Activated B cell treated with CpG ODN at 0.5 μM for 24 hours (primary cell): ENCODE data around the gene RCAN1. TPM values are rescaled to one million over a fixed set of nuclear protein-coding genes. Genes with fewer than 3 reads are reported as not detected.
"Not testable (repeated sequence)": the region's sequence is repeated elsewhere in the genome, so short reads cannot be mapped to it uniquely, and the experiment has no call there.

ENCODE experiments used
- ATAC-seq: fragments of 200-7000 bp; cut with Tn5 transposase; one replicate; pipeline ENCODE4 v1.10.0; 2021; ENCODE audit warnings: low read depth, mild to moderate bottlenecking, moderate library complexity
- CTCF ChIA-PET: fragments of 350-600 bp; sonication (Branson Sonifier 250); formaldehyde crosslinking; loops from one replicate; lab custom pipeline; 2021; ENCODE audit warnings: antibody characterized with exemption; lab: Charles Lee
- POLR2A ChIA-PET: fragments of 350-600 bp; sonication (Branson Sonifier 250); formaldehyde crosslinking; loops from one replicate; lab custom pipeline; 2021; ENCODE audit warnings: antibody characterized with exemption; lab: Charles Lee
- DNase-seq: peaks from one replicate; pipeline ENCODE4 v3.0.0; 2022
- H3K27ac Mint-ChIP-seq: one replicate; pipeline ENCODE4 v1.8.0; 2020; ENCODE audit warnings: mixed read lengths
- H3K27me3 Mint-ChIP-seq: one replicate; pipeline ENCODE4 v1.8.0; 2021; ENCODE audit warnings: mixed read lengths
- H3K36me3 Mint-ChIP-seq: one replicate; pipeline ENCODE4 v1.8.0; 2021; ENCODE audit warnings: low read depth, mixed read lengths
- H3K4me1 Mint-ChIP-seq: one replicate; pipeline ENCODE4 v1.8.0; 2021; ENCODE audit warnings: mixed read lengths
- H3K4me3 Mint-ChIP-seq: one replicate; pipeline ENCODE4 v1.8.0; 2020; ENCODE audit warnings: mild to moderate bottlenecking, mixed read lengths
- H3K9me3 Mint-ChIP-seq: one replicate; pipeline ENCODE4 v1.8.0; 2020; ENCODE audit warnings: mixed read lengths
- intact Hi-C: fragments of 100-400 bp; cut with micrococcal nuclease; formaldehyde crosslinking; loops from one replicate; pipeline ENCODE4 v1.15.1; 2024
- total RNA-seq: library from RNA; stranded (reverse); gene quantifications from 2 replicates; pipeline ENCODE4 v1.2.3, GENCODE V29; 2022
- TF ChIP-seq, protein P1 (sequence below): fragments of 200-600 bp; IDR thresholded peaks from one replicate; pipeline ENCODE4 v1.8.0; 2022; ENCODE audit warnings: antibody characterized with exemption, mild to moderate bottlenecking

RCAN1 gene
- total RNA-seq, 1 donor from 2014 or later: 5.8 TPM

DNA sequence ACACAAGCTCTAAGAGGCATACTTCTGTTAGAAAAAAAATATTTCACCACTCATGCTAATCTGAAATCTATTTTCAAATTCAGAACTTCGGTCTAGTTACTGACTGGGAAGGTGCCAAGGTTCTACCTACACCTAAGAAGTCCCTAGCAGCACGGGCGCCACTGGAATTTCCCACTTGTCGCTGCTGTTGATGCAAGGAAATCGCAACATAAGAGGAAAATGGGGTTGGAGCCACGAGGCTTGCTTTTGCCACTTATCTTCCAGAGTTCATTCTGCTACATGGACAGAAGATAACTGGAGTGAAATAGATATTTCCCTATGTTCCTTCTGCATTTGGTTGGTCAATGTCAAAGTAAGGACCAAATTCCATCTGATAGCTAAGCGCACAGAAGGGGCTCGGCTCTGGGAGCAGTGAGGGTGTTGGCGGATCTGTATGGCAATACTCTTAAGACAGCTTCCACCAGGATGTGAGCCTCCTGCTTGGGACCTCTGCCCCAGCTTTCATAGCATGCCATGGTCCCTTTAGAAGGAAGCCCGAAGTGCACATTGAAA lies 47.2 kb downstream of the RCAN1 start:
- DNase-seq: no peak
- CTCF ChIA-PET: no interaction called here
- TF ChIP-seq, protein P1, sequence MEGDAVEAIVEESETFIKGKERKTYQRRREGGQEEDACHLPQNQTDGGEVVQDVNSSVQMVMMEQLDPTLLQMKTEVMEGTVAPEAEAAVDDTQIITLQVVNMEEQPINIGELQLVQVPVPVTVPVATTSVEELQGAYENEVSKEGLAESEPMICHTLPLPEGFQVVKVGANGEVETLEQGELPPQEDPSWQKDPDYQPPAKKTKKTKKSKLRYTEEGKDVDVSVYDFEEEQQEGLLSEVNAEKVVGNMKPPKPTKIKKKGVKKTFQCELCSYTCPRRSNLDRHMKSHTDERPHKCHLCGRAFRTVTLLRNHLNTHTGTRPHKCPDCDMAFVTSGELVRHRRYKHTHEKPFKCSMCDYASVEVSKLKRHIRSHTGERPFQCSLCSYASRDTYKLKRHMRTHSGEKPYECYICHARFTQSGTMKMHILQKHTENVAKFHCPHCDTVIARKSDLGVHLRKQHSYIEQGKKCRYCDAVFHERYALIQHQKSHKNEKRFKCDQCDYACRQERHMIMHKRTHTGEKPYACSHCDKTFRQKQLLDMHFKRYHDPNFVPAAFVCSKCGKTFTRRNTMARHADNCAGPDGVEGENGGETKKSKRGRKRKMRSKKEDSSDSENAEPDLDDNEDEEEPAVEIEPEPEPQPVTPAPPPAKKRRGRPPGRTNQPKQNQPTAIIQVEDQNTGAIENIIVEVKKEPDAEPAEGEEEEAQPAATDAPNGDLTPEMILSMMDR: no peak
- no peaks in the 10 kb centered on the region for H3K27me3 Mint-ChIP-seq
- H3K4me3 Mint-ChIP-seq: no peak overlapping the region
- ATAC-seq: no peak
- POLR2A ChIA-PET: no interaction called here
- peaks cover 14% of the 10 kb centered on the region for H3K4me1 Mint-ChIP-seq
- no peak overlapping the region for H3K27ac Mint-ChIP-seq
- H3K9me3 Mint-ChIP-seq: peaks cover 10% of the 10 kb centered on the region
- H3K36me3 Mint-ChIP-seq: peaks cover 3% of the 10 kb centered on the region
- intact Hi-C loops: no loop called here

DNA sequence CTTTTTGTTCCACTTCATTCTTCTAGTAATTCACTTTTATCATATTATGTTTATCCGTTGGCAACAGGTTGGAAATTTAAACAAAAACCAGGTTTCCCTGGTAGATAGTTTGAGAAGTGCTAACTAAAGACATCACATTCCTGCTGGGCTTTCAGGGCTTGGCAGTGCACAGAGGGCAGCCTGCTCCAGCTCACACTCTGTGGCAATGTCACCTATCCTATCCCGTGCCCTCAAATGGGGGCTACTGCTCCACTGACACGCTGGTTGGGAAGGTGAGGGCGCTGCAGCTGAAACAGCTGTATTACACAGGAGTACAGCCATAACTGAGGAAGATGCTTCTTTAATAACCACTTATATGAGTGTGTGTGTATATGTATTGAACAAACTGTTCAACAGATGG lies 49.7 kb downstream of the RCAN1 start:
- H3K4me3 Mint-ChIP-seq: no peak overlapping the region
- H3K27ac Mint-ChIP-seq: no peak overlapping the region
- intact Hi-C loops: no loop called here
- ChIA-PET CTCF (no interaction called here), POLR2A (no interaction called here)
- TF ChIP-seq, protein P1: no peak
- H3K4me1 Mint-ChIP-seq: peaks cover 14% of the 10 kb centered on the region
- no peak for DNase-seq
- H3K27me3 Mint-ChIP-seq: no peaks in the 10 kb centered on the region
- peaks cover 3% of the 10 kb centered on the region for H3K36me3 Mint-ChIP-seq
- H3K9me3 Mint-ChIP-seq: peaks cover 8% of the 10 kb centered on the region
- no peak for ATAC-seq

DNA sequence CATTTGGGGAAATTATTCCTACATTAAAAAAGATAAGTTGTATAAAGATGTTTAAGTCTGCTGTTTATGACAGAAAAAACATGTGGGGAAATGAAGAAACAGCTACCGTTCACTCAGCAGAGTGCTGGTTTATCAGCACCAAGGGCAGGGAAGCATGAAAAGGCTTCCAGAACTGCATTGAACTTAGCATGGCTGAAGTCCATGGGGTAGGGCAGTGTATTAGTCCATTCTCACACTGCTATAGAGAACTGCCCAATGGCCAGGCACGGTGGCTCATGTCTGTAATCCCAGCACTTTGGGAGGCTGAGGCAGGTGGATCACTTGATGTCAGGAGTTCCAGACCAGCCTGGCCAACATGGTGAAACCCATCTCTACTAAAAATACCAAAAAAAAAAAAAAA lies 51.5 kb downstream of the RCAN1 start:
- ATAC-seq, POLR2A ChIA-PET, intact Hi-C loops, CTCF ChIA-PET, H3K36me3 Mint-ChIP-seq, DNase-seq, H3K27ac Mint-ChIP-seq, H3K27me3 Mint-ChIP-seq, H3K9me3 Mint-ChIP-seq, H3K4me3 Mint-ChIP-seq: not testable (repeated sequence)
- peaks cover 12% of the 10 kb centered on the region for H3K4me1 Mint-ChIP-seq

- peaks cover 7% of the 10 kb centered on the region for H3K4me1 Mint-ChIP-seq
- H3K9me3 Mint-ChIP-seq: peaks cover 5% of the 10 kb centered on the region
- CTCF ChIA-PET: no interaction called here
- H3K36me3 Mint-ChIP-seq: no peaks in the 10 kb centered on the region
- H3K4me3 Mint-ChIP-seq: no peak overlapping the region
- no peak for DNase-seq
- POLR2A ChIA-PET: no interaction called here
- no peak for ATAC-seq
- TF ChIP-seq, protein P1: no peak
- no peaks in the 10 kb centered on the region for H3K27me3 Mint-ChIP-seq
- intact Hi-C loops: no loop called here
- no peak overlapping the region for H3K27ac Mint-ChIP-seq
These were observed 53.1 kb downstream of the RCAN1 start for GRCh38 chr21:34561806-34562205.

DNA sequence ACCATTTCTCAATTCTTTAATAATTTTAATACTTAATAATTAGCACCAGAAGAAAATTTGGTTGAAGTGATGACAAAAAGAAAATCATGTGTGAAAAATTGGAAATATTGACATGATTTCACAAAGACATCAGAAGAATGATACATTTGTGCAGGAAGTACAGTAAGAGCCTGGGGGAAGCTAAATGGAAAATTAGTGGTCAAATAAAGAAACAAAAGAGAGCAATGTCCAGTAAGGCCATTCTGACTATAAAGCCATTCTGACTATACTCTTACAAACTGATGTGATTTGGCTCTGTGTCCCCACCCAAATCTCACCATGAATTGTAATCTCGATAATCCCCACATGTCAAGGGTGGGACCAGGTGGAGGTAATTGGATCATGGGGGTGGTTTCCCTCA lies 54.3 kb downstream of the RCAN1 start:
- Mint-ChIP-seq H3K4me1 (peaks cover 7% of the 10 kb centered on the region), H3K4me3 (no peak overlapping the region), H3K36me3 (no peaks in the 10 kb centered on the region), H3K27me3 (no peaks in the 10 kb centered on the region), H3K9me3 (peaks cover 5% of the 10 kb centered on the region), H3K27ac (no peak overlapping the region)
- DNase-seq (no peak), ATAC-seq (no peak)
- ChIA-PET CTCF (no interaction called here), POLR2A (no interaction called here)
- TF ChIP-seq, protein P1: no peak
- intact Hi-C loops: no loop called here

DNA sequence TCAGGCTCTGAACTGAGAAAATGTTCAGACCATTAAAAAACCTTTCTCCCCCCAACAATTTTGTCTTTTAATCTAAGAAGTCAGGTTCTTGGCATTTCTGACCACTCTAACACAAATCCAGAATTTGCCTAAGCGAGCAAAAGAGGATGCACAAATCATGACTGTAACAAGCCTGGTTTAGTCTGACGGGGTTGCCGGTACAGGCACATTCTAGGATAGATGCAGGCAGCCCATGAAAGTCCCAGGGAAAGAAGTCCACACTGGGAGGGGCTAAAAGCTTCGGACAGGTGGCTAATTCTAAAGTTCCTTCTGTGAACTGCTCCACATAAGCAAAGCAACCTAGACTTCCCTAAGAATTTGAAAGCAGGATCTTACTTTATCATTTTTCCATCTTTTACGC lies 54.9 kb downstream of the RCAN1 start:
- no peaks in the 10 kb centered on the region for H3K36me3 Mint-ChIP-seq
- POLR2A ChIA-PET: interaction anchor here (0.6 kb wide), 1 partner anchor 14 kb away, joined by 3 read pairs; no protein-coding TSS in a partner anchor
- intact Hi-C loops: no loop called here
- no peak for DNase-seq
- H3K9me3 Mint-ChIP-seq: peaks cover 6% of the 10 kb centered on the region
- peaks cover 3% of the 10 kb centered on the region for H3K4me1 Mint-ChIP-seq
- ATAC-seq: no peak
- CTCF ChIA-PET: no interaction called here
- H3K4me3 Mint-ChIP-seq: no peak overlapping the region
- H3K27me3 Mint-ChIP-seq: no peaks in the 10 kb centered on the region
- no peak overlapping the region for H3K27ac Mint-ChIP-seq
- TF ChIP-seq, protein P1: no peak
